ENCODE results near the gene CHST8.

DNA sequence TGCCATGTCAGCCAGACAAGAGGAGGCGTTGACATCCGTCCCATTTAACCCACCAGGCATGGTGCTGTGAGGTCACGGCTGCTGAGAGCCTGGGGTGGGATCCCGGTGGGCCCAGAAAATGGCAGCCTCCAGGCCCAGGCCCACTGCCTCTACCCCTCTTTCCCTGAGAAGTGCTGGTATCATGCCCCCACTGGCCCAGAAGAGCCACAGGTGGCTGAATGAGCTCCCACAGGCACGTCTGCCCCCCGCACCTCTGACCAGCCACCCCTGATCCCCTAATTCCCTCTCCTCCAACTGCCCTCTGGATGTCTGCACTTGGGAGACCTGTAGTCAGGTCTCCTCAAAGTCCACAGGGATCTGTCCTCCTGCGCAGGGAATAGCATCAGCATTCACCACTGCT, 137.6 kb downstream of the CHST8 start:
- TF ChIP-seq, protein P1, sequence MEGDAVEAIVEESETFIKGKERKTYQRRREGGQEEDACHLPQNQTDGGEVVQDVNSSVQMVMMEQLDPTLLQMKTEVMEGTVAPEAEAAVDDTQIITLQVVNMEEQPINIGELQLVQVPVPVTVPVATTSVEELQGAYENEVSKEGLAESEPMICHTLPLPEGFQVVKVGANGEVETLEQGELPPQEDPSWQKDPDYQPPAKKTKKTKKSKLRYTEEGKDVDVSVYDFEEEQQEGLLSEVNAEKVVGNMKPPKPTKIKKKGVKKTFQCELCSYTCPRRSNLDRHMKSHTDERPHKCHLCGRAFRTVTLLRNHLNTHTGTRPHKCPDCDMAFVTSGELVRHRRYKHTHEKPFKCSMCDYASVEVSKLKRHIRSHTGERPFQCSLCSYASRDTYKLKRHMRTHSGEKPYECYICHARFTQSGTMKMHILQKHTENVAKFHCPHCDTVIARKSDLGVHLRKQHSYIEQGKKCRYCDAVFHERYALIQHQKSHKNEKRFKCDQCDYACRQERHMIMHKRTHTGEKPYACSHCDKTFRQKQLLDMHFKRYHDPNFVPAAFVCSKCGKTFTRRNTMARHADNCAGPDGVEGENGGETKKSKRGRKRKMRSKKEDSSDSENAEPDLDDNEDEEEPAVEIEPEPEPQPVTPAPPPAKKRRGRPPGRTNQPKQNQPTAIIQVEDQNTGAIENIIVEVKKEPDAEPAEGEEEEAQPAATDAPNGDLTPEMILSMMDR (conservative IDR thresholded peaks at IDR 0.05; ENCODE audit: low read depth, low read length): no peak
- TF ChIP-seq EZH2 (IDR thresholded peaks at IDR 0.05; ENCODE audit: borderline replicate concordance, low read depth, low read length, poor library complexity, severe bottlenecking): no peak

All from A673 (cell line).